ENCODE results near the gene AP3B2. TPM values are rescaled to one million over a fixed set of nuclear protein-coding genes. Genes with fewer than 3 reads are reported as not detected.

The AP3B2 gene
- total and polyA plus RNA-seq, 8 donors, result 0.29 to 8.0 (median 2.0) TPM; not detected in 1

GRCh38 chr15:82748315-82748714, 38.6 kb upstream of the AP3B2 start:
- H3K4me3 ChIP-seq, result no peak overlapping the region
- TF ChIP-seq EP300 (IDR thresholded peaks at IDR 0.05), result no peak
- no peak for TF ChIP-seq POLR2AphosphoS5 (IDR thresholded peaks at IDR 0.05)
- TF ChIP-seq POLR2A (IDR thresholded peaks at IDR 0.05), result no peak
- no peak for TF ChIP-seq CTCF (IDR thresholded peaks at IDR 0.05)
- H3K36me3 ChIP-seq, result peaks cover 0 to 13% (median 11%) of the 10 kb centered on the region in 4 donors
- intact Hi-C loops (cut with DNase I; ENCODE audit: low total_unique reads), result no loop called here
- H3K4me1 ChIP-seq, result peaks cover 17 to 34% (median 27%) of the 10 kb centered on the region in 4 donors
- no peak overlapping the region for H3K27ac ChIP-seq
- no peaks in the 10 kb centered on the region for H3K27me3 ChIP-seq
- no peak for DNase-seq
- H3K9me3 ChIP-seq, result no peaks in the 10 kb centered on the region

GRCh38 chr15:82743810-82744209, 34.1 kb upstream of the AP3B2 start:
- WGBS, 5 donors, result 91 to 100% (median 95%) methylated on average over 1 of the region's 1 CpG
- Histone ChIP-seq H3K27ac (no peak overlapping the region), H3K4me3 (no peak overlapping the region)

GRCh38 chr15:82742134-82742533, 32.5 kb upstream of the AP3B2 start:
- H3K9me3 ChIP-seq, result no peaks in the 10 kb centered on the region
- 83 to 89% (median 88%) methylated on average over 3 of the region's 3 CpGs for WGBS, 5 donors
- TF ChIP-seq POLR2A (IDR thresholded peaks at IDR 0.05) (no peak), POLR2AphosphoS5 (IDR thresholded peaks at IDR 0.05) (no peak), CTCF (IDR thresholded peaks at IDR 0.05) (no peak), EP300 (IDR thresholded peaks at IDR 0.05) (no peak)
- intact Hi-C loops (cut with DNase I; ENCODE audit: low total_unique reads), result no loop called here
- no peak for DNase-seq
- no peak overlapping the region for H3K27ac ChIP-seq
- H3K4me1 ChIP-seq, result no peaks in the 10 kb centered on the region
- H3K36me3 ChIP-seq, result peaks cover 0 to 11% (median 7%) of the 10 kb centered on the region in 4 donors
- H3K27me3 ChIP-seq, result no peaks in the 10 kb centered on the region
- H3K4me3 ChIP-seq, result no peak overlapping the region

More at GRCh38 chr15:82743810-82744209, 34.1 kb upstream of the AP3B2 start:
- intact Hi-C loops (cut with DNase I; ENCODE audit: low total_unique reads), result no loop called here
- TF ChIP-seq EP300 (IDR thresholded peaks at IDR 0.05) (no peak), CTCF (IDR thresholded peaks at IDR 0.05) (no peak), POLR2AphosphoS5 (IDR thresholded peaks at IDR 0.05) (no peak), POLR2A (IDR thresholded peaks at IDR 0.05) (no peak)
- H3K9me3 ChIP-seq, result no peaks in the 10 kb centered on the region
- no peaks in the 10 kb centered on the region for H3K36me3 ChIP-seq
- no peaks in the 10 kb centered on the region for H3K27me3 ChIP-seq
- DNase-seq, result no peak
- H3K4me1 ChIP-seq, result no peaks in the 10 kb centered on the region

- WGBS, 5 donors, result 54 to 72% (median 62%) methylated on average over 2 of the region's 2 CpGs
- TF ChIP-seq EP300 (IDR thresholded peaks at IDR 0.05), result no peak
- TF ChIP-seq POLR2AphosphoS5 (IDR thresholded peaks at IDR 0.05), result no peak
- no peaks in the 10 kb centered on the region for H3K4me1 ChIP-seq
- DNase-seq, result no peak
- H3K27ac ChIP-seq, result no peak overlapping the region
- no peaks in the 10 kb centered on the region for H3K27me3 ChIP-seq
- H3K4me3 ChIP-seq, result no peak overlapping the region
- peaks cover 0 to 32% (median 25%) of the 10 kb centered on the region in 4 donors for H3K36me3 ChIP-seq
- no peaks in the 10 kb centered on the region for H3K9me3 ChIP-seq
- intact Hi-C loops (cut with DNase I; ENCODE audit: low total_unique reads), result no loop called here
Measured at GRCh38 chr15:82739086-82739485, 29.4 kb upstream of the AP3B2 start.

- no peak for DNase-seq
- Histone ChIP-seq H3K27ac (no peak overlapping the region), H3K4me1 (no peaks in the 10 kb centered on the region), H3K4me3 (no peak overlapping the region), H3K9me3 (no peaks in the 10 kb centered on the region), H3K27me3 (no peaks in the 10 kb centered on the region), H3K36me3 (peaks cover 0 to 32% (median 25%) of the 10 kb centered on the region in 4 donors)
- intact Hi-C loops (cut with DNase I; ENCODE audit: low total_unique reads), result no loop called here
- TF ChIP-seq POLR2A (IDR thresholded peaks at IDR 0.05) (no peak), EP300 (IDR thresholded peaks at IDR 0.05) (no peak), POLR2AphosphoS5 (IDR thresholded peaks at IDR 0.05) (no peak), CTCF (IDR thresholded peaks at IDR 0.05) (no peak)
- 83 to 92% (median 90%) methylated on average over 2 of the region's 2 CpGs for WGBS, 5 donors
Measured at GRCh38 chr15:82737975-82738374, 28.3 kb upstream of the AP3B2 start.
